Measurements from ENCODE around the gene STARD3.

Gene STARD3

DNA sequence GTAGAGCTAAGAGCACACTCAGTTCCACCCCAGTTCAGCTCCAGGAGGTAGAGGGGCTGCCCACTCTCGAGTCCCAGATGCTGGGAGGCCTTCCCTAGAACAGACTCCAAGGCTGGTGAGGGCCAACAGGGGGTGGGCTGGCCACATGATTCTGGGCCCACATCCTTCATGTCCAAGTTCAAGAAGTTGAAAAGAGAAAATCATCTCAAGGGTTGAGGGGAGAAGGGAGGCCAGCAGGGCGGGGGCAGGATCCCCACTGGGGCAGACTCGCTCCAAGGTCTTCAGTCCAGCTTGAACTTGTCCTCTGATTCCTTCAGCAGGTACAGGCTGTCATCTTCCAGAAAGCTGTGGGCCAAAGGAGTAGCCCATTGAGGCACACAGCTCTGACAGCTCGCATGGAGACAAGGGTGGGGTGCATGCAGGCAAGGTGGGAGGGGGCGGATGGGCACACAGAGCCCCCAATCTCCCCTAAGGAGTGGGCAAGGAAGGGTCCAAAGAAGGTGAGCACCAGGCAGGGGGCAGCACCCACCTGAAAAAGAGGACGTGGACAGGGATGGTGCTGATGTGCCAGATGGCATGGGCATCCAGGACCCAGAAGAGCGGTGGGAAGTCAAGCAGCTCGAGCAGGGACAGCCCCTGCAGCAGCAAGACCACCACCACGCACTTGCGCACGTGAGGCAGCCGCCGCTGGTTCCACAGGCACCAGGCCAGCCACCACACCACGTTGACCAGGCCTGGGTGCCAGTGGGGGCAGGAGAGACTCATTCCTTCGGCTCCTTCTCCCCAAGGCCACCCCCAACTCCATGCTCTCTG is 35.8 kb downstream of the STARD3 start:
- DNase-seq (ENCODE audit: low spot score): no peak

GRCh38 chr17:39673335-39674081 is 36.6 kb downstream of the STARD3 start:
- no peak for DNase-seq (ENCODE audit: low spot score)

DNA sequence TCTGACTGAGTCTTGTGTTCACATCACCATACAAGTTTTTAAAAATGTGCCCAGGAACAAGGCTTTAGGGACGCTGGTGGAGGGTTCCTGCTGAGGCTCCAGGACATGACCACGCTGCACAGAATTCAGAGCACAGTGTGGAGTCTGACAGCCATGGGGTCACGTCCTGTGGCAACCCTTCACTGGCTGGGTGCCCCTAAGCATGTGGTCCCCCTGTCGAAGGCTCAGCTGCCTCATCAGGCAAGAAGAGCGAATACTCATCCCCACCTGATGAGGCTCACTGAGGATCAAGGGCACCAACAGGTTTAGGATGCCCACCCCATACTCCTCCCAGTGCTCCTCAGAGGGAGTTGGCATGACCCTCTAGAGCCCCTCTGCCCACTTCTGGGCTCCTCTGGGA is 37.2 kb downstream of the STARD3 start:
- DNase-seq (ENCODE audit: low spot score): no peak

DNA sequence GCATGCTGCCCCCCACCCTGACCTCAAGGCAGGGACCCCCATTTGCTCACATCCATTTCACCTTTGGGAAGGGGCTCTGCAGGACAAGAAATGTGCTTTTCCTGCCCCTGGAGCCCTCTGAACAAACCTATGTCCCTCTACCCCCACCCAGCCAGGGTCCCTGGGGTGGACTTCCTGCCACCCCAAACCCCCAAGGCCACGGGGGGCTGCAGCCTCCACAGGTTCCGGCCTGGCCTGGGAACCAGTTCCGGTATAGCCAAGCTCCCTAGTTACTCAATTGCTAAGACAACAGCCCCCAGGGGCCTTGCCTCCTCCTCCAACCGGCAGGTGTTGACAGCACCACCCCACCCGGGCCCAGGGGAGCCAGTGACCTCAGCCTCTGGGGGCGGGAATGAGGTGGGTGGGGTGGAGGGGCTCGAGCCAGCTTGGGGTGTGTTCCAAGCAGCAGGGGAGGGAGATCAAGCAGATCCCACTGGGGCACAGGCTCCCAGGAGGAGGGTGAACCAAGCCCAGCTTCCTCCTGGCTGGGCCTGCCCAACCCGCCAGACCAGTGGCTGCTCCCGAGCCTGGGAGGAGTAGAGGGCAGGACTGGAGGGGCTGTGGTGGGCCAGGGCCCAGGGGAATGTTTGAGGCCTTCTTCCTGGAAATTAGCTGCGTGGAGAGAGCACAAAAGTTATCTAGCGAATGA is 37.9 kb downstream of the STARD3 start:
- DNase-seq (ENCODE audit: low spot score): no peak

DNA sequence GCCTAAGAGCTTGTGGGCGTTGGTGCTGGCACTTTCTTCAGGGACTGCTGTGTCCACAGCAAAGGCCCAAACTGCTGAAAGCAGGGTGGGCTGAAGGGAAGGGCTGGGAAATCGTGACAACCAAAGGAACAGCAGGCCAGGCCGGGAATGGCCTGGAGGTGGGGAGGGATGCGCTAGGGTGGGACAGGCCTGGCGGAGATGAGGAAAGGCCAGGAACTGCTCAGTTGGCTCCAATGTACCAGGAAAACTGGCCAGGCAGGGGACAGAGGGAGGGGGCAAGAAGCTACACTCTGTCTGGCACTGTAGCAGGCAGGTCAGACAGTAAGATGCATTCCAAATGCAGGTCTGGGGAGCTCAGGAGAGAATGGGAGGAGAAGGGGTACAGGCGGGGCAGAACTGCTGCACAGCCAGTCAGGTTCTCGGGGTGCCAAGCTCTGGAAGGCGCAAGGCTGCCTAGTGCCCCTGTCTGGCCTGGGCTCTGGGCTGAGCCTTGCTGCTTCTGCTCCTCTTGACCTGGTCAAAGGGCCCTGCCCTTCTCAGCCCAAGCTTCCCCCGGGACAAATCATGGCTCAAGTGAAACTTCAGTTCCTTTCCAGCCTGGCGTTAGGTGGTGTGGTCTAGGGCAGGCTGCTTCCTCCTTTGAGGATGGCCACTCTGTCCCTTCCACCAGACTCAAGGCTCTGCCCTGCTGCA is 38.6 kb downstream of the STARD3 start:
- no peak for DNase-seq (ENCODE audit: low spot score)

DNA sequence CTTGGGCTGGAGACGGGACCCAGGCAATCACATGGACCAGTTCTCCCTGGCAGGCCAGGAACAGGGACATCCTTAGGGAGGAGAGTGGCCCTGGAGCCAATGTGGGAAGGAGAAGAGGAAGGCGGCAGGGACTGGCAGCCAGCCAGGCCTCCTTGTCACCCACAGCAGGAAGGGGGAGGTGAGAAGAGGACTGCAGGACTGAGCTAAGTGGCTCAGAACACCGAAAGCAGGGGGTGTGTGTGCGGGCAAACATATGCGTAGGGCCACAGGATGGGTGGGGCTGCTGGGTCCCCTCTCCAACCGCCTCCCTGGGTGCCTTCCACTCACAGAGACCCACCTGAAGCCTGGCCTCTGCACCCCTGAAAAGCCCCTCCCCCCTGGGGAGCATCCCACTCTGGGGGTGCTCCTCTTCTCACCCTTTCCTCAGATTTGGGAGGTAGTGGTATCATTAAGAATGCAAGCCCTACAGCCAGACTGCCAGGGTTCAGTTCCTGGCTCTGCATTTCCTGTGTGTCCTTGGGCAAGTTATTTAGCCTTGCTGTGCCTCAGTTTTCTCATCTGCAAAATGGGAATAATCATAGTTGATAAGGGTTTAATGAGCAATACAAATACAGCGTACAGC is 39.4 kb downstream of the STARD3 start:
- DNase-seq (ENCODE audit: low spot score): no peak

DNA sequence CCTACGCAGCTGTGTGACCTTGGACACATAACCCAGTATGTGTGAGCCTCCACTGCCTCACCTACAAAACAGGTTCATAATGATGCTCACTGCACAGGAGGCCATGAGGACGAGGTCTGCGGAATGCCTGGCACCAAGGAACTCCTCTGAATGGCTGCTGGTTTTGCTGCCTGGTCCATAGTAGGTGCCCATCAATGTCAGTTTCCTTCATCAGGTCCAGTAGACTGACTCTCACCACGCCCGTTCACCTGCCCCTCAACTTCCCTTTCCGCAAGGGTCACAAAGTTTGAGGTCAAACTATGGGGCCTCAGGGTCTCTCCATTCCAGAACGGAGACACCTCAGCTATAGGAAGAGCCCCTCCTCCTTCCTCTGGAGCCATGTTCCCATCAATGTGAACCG is 40.1 kb downstream of the STARD3 start:
- DNase-seq (ENCODE audit: low spot score): no peak

DNA sequence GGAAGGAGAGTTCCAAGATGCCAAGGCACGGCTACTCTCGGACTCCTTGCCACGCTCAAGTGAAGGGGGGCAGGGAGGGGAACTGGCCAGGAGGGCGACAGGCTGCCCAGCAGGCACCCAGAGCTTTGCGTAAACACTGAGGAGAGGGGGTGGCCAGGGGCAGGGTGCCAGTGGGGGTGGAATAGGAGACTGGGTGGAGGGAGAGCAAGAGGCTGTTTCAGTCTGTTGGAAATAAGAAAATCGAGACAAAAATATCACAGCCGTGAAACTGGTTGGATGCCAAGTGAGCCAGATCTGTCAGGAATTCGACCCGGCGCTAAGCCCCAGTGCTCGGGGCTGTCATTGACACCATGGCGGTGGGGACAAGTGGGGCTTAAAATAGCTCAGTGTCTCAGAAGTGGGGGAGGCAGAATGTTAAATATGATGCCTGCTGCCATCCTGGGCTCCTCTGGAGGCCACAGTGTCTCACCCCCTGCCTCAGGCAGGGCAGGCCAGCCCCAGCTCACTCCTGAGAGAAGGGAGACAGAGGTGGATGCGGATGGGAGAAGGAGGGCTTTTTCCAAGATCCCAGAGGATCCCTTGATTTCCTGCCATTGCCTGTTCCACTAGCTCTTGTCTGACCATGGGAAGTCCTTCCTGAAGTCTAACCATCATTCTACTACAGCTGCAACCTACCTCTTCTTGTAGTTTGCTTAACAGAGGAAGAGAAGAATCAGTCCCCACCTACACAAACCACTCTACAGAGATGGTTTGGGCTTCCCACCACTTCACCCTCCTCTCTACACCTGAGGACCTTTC is 40.8 kb downstream of the STARD3 start:
- no peak for DNase-seq (ENCODE audit: low spot score)

DNA sequence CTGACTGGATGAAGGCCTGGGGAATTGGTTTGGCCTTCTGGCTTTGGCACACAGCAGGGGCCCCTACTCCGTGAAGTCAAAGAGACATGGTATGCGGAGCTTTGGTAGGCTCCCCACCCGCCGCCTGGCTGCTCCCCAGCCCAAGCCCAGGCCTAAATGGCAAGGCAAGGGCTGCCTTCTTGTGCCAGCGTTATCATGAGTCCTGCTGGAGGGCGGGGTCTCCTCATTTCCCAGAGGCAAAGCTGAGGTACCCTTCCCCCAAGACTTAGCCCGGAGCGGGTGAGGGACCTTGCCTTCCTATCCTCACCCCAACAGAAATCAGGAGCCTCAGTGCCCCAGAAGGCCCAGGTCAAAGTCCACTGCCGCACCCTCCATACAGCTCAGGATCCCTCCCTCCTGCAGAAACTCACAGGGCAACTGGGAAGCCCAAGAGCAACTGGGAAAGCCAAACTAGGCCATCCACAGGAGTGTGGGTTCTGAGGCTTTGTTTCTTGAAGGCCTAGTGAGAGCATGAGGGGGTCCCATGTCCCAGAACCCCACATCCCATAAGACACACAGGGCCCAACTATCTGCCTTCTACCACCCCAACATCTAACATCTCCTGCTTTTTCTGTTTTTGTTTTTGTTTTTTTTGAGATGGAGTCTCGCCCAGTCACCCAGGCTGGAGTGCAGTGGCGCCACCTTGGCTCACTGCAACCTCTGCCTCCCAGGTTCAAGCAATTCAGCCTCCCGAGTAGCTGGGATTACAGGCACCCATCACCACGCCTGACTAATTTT is 41.6 kb downstream of the STARD3 start:
- DNase-seq (ENCODE audit: low spot score): no peak

- DNase-seq (ENCODE audit: low spot score): no peak
Observed at GRCh38 chr17:39679521-39680192, 42.7 kb downstream of the STARD3 start.

DNA sequence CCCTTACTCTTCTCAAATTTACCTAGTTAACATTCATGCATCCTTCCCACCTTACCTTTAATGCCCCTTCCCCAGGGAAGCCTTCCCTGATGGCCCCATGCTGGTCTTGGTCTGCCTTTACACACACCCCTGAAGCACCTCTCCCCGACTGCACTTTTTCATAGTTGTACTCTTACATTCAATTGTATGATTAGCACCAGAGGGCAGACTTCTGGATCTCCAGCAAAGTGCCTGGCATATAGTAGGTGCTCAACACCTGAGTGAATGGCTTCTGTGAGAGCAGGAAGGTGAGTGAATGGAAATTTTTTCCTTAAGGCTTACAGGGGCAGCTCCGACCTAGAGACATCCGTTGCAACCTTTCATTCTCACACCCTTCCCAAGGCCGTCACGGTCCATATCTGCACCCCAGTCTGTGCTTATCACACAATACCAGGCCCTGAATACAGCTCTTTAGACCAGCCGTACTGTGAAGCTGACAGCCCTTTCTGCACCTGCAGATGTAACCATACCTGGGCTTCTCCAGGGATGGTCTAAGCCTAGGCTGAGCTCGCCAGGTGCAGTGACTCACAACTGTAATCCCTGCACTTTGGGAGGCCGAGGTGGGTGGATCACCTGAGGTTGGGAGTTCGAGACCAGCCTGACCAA is 46.5 kb downstream of the STARD3 start:
- DNase-seq (ENCODE audit: low spot score): no peak

DNA sequence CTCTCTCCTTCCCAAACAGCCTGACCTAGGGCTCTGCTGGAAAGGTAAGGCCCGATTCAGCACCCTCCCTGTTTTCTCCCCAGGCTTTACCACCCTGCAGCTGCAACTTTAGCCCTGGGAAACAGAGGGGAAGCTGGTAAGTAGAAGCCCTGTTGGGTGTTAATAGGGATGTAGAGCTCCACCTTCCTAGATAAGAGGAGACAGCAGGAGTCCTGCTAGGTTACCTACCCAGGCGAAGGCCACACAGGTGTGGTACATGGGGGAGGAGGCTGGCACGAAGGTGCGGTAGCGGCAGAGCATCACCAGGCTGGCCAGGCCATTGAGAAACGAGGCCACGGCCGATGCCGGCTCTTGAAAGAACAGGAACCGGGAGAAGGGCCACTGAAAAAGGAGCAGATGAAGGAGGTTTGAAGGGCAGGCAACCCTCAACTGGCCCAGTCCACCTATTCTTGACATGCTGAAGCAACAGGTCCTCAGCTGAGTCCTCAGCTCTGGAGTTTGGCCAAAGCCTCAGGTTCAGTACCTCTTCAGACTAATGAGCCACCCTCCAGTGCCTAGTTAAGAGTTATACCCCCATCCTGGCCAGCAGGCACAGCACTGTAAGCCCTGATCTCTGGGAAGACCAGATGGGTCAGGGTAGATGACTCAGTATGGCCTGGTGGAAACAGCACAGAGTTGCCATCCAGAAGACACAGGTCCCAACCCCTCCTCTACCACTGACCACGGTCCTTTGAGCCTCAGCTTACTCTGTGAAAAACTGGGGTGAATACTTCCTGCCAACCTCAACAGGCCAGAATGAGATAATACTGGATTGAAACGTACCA is 47.6 kb downstream of the STARD3 start:
- no peak for DNase-seq (ENCODE audit: low spot score)

GRCh38 chr17:39687101-39687545 is 50.2 kb downstream of the STARD3 start:
- no peak for DNase-seq (ENCODE audit: low spot score)

DNA sequence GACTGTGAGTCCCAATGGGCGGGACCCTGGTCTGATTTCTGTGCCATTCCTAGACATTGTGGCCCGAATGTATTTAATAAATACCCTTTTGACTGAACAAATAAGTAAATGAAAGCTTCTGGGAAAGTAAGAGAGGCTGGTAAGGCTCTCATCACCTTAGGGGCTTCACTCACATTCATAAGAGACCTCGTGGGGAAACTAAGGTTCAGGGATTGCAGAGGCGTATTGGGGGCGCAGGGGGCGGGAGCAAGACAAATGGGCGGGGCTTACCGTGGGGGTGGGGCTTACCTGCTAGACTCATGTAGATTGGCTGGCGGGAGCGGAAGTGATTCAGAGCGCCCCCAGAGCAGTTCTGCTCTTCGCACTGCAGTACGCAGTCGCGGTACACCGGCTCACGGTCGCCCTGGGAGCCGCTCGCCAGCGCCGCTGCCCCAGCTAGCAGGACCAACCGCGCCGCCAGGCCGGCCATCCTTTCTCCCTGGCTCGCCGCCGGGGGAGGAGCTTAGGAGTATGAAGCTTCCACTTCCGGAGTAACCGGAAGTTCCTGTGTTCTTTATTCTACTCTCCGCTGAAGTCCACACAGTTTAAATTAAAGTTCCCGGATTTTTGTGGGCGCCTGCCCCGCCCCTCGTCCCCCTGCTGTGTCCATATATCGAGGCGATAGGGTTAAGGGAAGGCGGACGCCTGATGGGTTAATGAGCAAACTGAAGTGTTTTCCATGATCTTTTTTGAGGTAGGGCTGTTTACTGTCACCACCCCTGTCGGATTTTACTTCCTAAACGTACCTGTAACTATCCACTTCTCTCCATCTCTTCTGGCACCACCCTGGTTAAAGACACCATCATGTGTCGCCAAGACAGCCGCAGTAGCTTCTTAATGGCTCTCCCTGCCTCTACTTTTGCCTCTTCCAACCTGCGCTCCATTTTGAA is 50.9 kb downstream of the STARD3 start, which contains the start of gene PGAP3:
PGAP3 (minus strand) TSS at position 512 of the 929 bp plus-strand sequence; CDS start at position 469, 43 bp downstream.
- peak; percentile 74 for DNase-seq (ENCODE audit: low spot score)

- DNase-seq (ENCODE audit: low spot score): no peak
Observed at GRCh38 chr17:39688475-39688835, 51.5 kb downstream of the STARD3 start.

DNA sequence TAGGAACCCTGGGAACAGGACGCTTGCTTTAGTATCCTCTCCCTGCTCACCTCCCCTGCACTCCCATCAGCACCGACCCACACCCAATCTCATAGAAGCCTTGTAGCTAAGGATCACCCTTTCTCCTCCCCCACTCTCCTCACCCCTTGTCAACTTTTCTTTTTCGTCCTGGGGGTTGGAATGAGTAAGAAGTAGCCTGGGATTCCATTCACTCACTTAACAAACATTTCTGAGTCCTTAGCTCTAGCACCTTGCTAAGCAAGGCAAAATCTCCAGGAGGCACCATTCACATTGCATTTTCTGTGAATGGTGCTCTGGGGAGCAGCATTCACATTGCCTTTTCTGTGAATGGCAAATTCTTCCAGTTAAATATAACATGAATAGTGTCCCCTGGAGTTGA is 52.0 kb downstream of the STARD3 start:
- no peak for DNase-seq (ENCODE audit: low spot score)

- no peak for DNase-seq (ENCODE audit: low spot score)
Observed at GRCh38 chr17:39694593-39694992, 57.6 kb downstream of the STARD3 start.

Measured in HuH-7.5 (cell line).